Panc1 (cell line): ENCODE results near the gene OR5AU1. TPM values are rescaled to one million over a fixed set of nuclear protein-coding genes. Genes with fewer than 3 reads are reported as not detected.
"Not testable (repeated sequence)": the region's sequence is repeated elsewhere in the genome, so short reads cannot be mapped to it uniquely, and the experiment has no call there.

ENCODE experiments used
- ATAC-seq: fragments of 200-7000 bp; cut with Tn5 transposase; 2 replicates; pipeline ENCODE4 v1.9.1; 2020; ENCODE audit warnings: mild to moderate bottlenecking, moderate library complexity
- BruUV-seq: library from RNA; stranded (reverse); fragments of 400-500 nt; replicated peaks from 2 replicates; lab custom pipeline; 2021; lab: Mats Ljungman, UMichigan
- CTCF ChIA-PET: fragments of 300-600 bp; sonication (Branson Sonifier 250); formaldehyde crosslinking; loops from one replicate; lab custom pipeline; 2022; ENCODE audit warnings: antibody characterized with exemption; lab: Charles Lee
- POLR2A ChIA-PET: fragments of 300-600 bp; sonication (Branson Sonifier 250); formaldehyde crosslinking; loops from one replicate; lab custom pipeline; 2022; ENCODE audit warnings: antibody characterized with exemption; lab: Charles Lee
- DNase-seq: peaks from one replicate; pipeline ENCODE4 v3.0.0-alpha.2; 2010; ENCODE audit warnings: low read depth, low spot score
- H3K27ac ChIP-seq: 2 replicates; pipeline ENCODE4 v1.5.1; 2011; ENCODE audit warnings: mild to moderate bottlenecking, low read length, inconsistent platforms
- H3K27me3 ChIP-seq: fragments of 200-500 bp; sonication (Bioruptor generic); 2 replicates; pipeline ENCODE4 v1.6.0; 2014; ENCODE audit warnings: low read length, inconsistent platforms; ENCODE audit not compliant: control insufficient read depth, insufficient read depth
- H3K36me3 ChIP-seq: fragments of 200-500 bp; sonication (Bioruptor generic); 2 replicates; pipeline ENCODE4 v1.5.1; 2014; ENCODE audit warnings: inconsistent platforms, mild to moderate bottlenecking, low read length, moderate library complexity; ENCODE audit not compliant: control insufficient read depth, insufficient read depth
- H3K4me1 ChIP-seq: 2 replicates; pipeline ENCODE4 v1.5.1; 2011; ENCODE audit warnings: inconsistent platforms, mild to moderate bottlenecking, low read length, moderate library complexity; ENCODE audit not compliant: control insufficient read depth, insufficient read depth
- H3K4me3 ChIP-seq, 2 experiments: 2 replicates each; pipeline ENCODE4 v1.5.1; 2011 to 2012; ENCODE audit warnings: low read depth in 2 of 2, low read length in 2 of 2, mild to moderate bottlenecking in 2 of 2, inconsistent platforms in 1 of 2, moderate library complexity in 1 of 2
- H3K9me3 ChIP-seq: fragments of 200-500 bp; sonication (Bioruptor generic); 2 replicates; pipeline ENCODE4 v1.5.1; 2014; ENCODE audit warnings: low read depth, mild to moderate bottlenecking, inconsistent platforms, low read length, moderate library complexity; ENCODE audit not compliant: control insufficient read depth, insufficient read depth
- CTCF ChIP-seq: fragments of 450-650 bp; IDR thresholded peaks from 2 replicates; pipeline ENCODE4 v1.5.1; 2017; ENCODE audit warnings: mild to moderate bottlenecking
- POLR2AphosphoS5 ChIP-seq: IDR thresholded peaks from 2 replicates; pipeline ENCODE4 v1.6.1; 2012; ENCODE audit warnings: mild to moderate bottlenecking, low read depth, low read length, moderate library complexity
- REST ChIP-seq, 2 experiments: IDR thresholded peaks; 2 replicates each; pipeline ENCODE4 v1.6.1; 2011 to 2012; ENCODE audit warnings: low read depth in 2 of 2, control low read depth in 1 of 2, low read length in 1 of 2, mild to moderate bottlenecking in 1 of 2, moderate library complexity in 1 of 2; ENCODE audit not compliant: insufficient read depth in 1 of 2
- SIN3A ChIP-seq: IDR thresholded peaks from 2 replicates; pipeline ENCODE4 v1.6.1; 2012; ENCODE audit warnings: low read depth, mild to moderate bottlenecking, low read length, moderate library complexity, borderline replicate concordance; ENCODE audit not compliant: insufficient read depth
- TCF7L2 ChIP-seq: IDR thresholded peaks from 2 replicates; pipeline ENCODE4 v1.6.1; 2011; ENCODE audit warnings: mild to moderate bottlenecking, low read depth, low read length, inconsistent platforms
- in situ Hi-C: cut with HindIII; loops from 2 replicates; pipeline ENCODE4 v1.10.0; 2016; ENCODE audit warnings: low sequenced_read_pairs, low pct_unique_long_range_greater_than_20kb
- intact Hi-C: fragments of 100-400 bp; cut with micrococcal nuclease; formaldehyde crosslinking; loops from one replicate; pipeline ENCODE4 v1.10.0; 2022; ENCODE audit not compliant: unreplicated experiment
- total RNA-seq: library from RNA; stranded (reverse); gene quantifications from one replicate; pipeline ENCODE4 v1.2.1, GENCODE V29; 2021; ENCODE audit not compliant: unreplicated experiment

Gene OR5AU1
- total RNA-seq, 1 experiment from 2014 or later, result not detected

- no peak overlapping the region for H3K27ac ChIP-seq
- intact Hi-C loops (no loop called here), in situ Hi-C loops (no loop called here)
- H3K27me3 ChIP-seq, result peaks cover 2% of the 10 kb centered on the region; the same call in 1 of the 2 replicates
- no TSS peak for BruUV-seq
- H3K36me3 ChIP-seq, result no peaks in the 10 kb centered on the region
- TF ChIP-seq CTCF (no peak), SIN3A (no peak), REST (IDR thresholded peaks at IDR 0.05; ENCODE audit: insufficient read depth in 1 of 2, low read depth in 2 of 2, low read length in 1 of 2) (no peak), POLR2AphosphoS5 (no peak), TCF7L2 (no peak)
- no peaks in the 10 kb centered on the region for H3K9me3 ChIP-seq
- no peak overlapping the region for H3K4me3 ChIP-seq
- ChIA-PET POLR2A (no interaction called here), CTCF (no interaction called here)
- H3K4me1 ChIP-seq, result no peaks in the 10 kb centered on the region
- ATAC-seq (no peak), DNase-seq (no peak)
Measured at GRCh38 chr14:21169573-21169972, 13.7 kb upstream of the OR5AU1 start.

GRCh38 chr14:21168055-21168454, 12.2 kb upstream of the OR5AU1 start:
- ATAC-seq (no peak), DNase-seq (no peak)
- CTCF ChIA-PET, result no interaction called here
- Histone ChIP-seq H3K27me3 (no peaks in the 10 kb centered on the region), H3K9me3 (no peaks in the 10 kb centered on the region), H3K27ac (no peak overlapping the region), H3K4me3 (no peak overlapping the region), H3K4me1 (no peaks in the 10 kb centered on the region), H3K36me3 (no peaks in the 10 kb centered on the region)
- BruUV-seq, result no TSS peak
- in situ Hi-C loops (no loop called here), intact Hi-C loops (no loop called here)
- POLR2A ChIA-PET, result no interaction called here
- TF ChIP-seq CTCF, result no peak
- TF ChIP-seq TCF7L2, result no peak
- TF ChIP-seq POLR2AphosphoS5, result no peak
- no peak for TF ChIP-seq REST (IDR thresholded peaks at IDR 0.05; ENCODE audit: insufficient read depth in 1 of 2, low read depth in 2 of 2, low read length in 1 of 2)
- no peak for TF ChIP-seq SIN3A

GRCh38 chr14:21165670-21166069, 9.8 kb upstream of the OR5AU1 start:
- in situ Hi-C loops, H3K36me3 ChIP-seq, POLR2A ChIA-PET, BruUV-seq, H3K9me3 ChIP-seq, intact Hi-C loops, H3K27me3 ChIP-seq, H3K4me3 ChIP-seq, ATAC-seq, H3K4me1 ChIP-seq, DNase-seq, CTCF ChIA-PET, H3K27ac ChIP-seq: not testable (repeated sequence)

- H3K4me3 ChIP-seq, H3K27me3 ChIP-seq, DNase-seq, POLR2A ChIA-PET, CTCF ChIA-PET, intact Hi-C loops, ATAC-seq, in situ Hi-C loops, H3K4me1 ChIP-seq, H3K9me3 ChIP-seq, H3K36me3 ChIP-seq, BruUV-seq, H3K27ac ChIP-seq: not testable (repeated sequence)
Measured at GRCh38 chr14:21165002-21165605, 9.2 kb upstream of the OR5AU1 start.
